Astrocyte (in vitro differentiated cells and primary cell): Measurements from ENCODE around the gene CDC25B. TPM values are rescaled to one million over a fixed set of nuclear protein-coding genes. Genes with fewer than 3 reads are reported as not detected.

Experiments
- DNase-seq: peaks from one replicate; pipeline ENCODE4 v3.0.0-alpha.2; 2010; ENCODE audit warnings: low read depth
- FAIRE-seq: peaks from 2 replicates; lab custom pipeline; 2011; peaks lifted over from hg19 to GRCh38; lab: Jason Lieb, UNC
- H2AFZ ChIP-seq: 2 replicates; pipeline ENCODE4 v1.6.0; 2012; ENCODE audit warnings: low read depth, low read length, inconsistent platforms
- H3K27ac ChIP-seq: 2 replicates; pipeline ENCODE4 v1.5.1; 2011; ENCODE audit warnings: low read depth, low read length, inconsistent platforms
- H3K27me3 ChIP-seq: 2 replicates; pipeline ENCODE4 v1.6.0; 2011; ENCODE audit warnings: low read length, inconsistent platforms; ENCODE audit not compliant: insufficient read depth
- H3K36me3 ChIP-seq: 2 replicates; pipeline ENCODE4 v1.5.1; 2011; ENCODE audit warnings: low read length, inconsistent platforms; ENCODE audit not compliant: insufficient read depth
- H3K4me1 ChIP-seq: 2 replicates; pipeline ENCODE4 v1.5.1; 2011; ENCODE audit warnings: low read length, inconsistent platforms; ENCODE audit not compliant: insufficient read depth
- H3K4me2 ChIP-seq: 2 replicates; pipeline ENCODE4 v1.6.0; 2012; ENCODE audit warnings: low read length, inconsistent platforms
- H3K4me3 ChIP-seq: 2 replicates; pipeline ENCODE4 v1.5.1; 2011; ENCODE audit warnings: low read depth, mild to moderate bottlenecking, low read length, inconsistent platforms; ENCODE audit not compliant: insufficient read depth
- H3K79me2 ChIP-seq: 2 replicates; pipeline ENCODE4 v1.6.0; 2012; ENCODE audit warnings: mild to moderate bottlenecking, low read length, inconsistent platforms; ENCODE audit not compliant: insufficient read depth
- H3K9ac ChIP-seq: 2 replicates; pipeline ENCODE4 v1.6.0; 2012; ENCODE audit warnings: mild to moderate bottlenecking, low read length, inconsistent platforms
- H3K9me3 ChIP-seq: 2 replicates; pipeline ENCODE4 v1.5.1; 2012; ENCODE audit warnings: low read depth, mild to moderate bottlenecking, low read length, inconsistent platforms; ENCODE audit not compliant: insufficient read depth
- H4K20me1 ChIP-seq: 2 replicates; pipeline ENCODE4 v1.6.0; 2012; ENCODE audit warnings: low read length, inconsistent platforms; ENCODE audit not compliant: insufficient read depth
- H3K27ac Mint-ChIP-seq: one replicate; pipeline ENCODE4 v1.8.0; 2021; ENCODE audit warnings: mild to moderate bottlenecking, mixed read lengths; ENCODE audit not compliant: unreplicated experiment
- H3K27me3 Mint-ChIP-seq: one replicate; pipeline ENCODE4 v1.8.0; 2021; ENCODE audit warnings: low read depth, mixed read lengths; ENCODE audit not compliant: unreplicated experiment
- H3K36me3 Mint-ChIP-seq: one replicate; pipeline ENCODE4 v1.8.0; 2021; ENCODE audit warnings: low read depth, mixed read lengths; ENCODE audit not compliant: unreplicated experiment
- H3K4me1 Mint-ChIP-seq: one replicate; pipeline ENCODE4 v1.8.0; 2021; ENCODE audit warnings: low read depth, mixed read lengths; ENCODE audit not compliant: unreplicated experiment
- H3K4me3 Mint-ChIP-seq: one replicate; pipeline ENCODE4 v1.8.0; 2021; ENCODE audit warnings: mild to moderate bottlenecking, moderate library complexity, mixed read lengths; ENCODE audit not compliant: unreplicated experiment
- H3K9me3 Mint-ChIP-seq: one replicate; pipeline ENCODE4 v1.8.0; 2021; ENCODE audit warnings: mild to moderate bottlenecking, mixed read lengths; ENCODE audit not compliant: unreplicated experiment
- EZH2 ChIP-seq: IDR thresholded peaks from 2 replicates; pipeline ENCODE4 v1.6.1; 2012; ENCODE audit warnings: mild to moderate bottlenecking, low read length, inconsistent platforms; ENCODE audit not compliant: insufficient read depth
- total RNA-seq: library from RNA; stranded (reverse); gene quantifications from 2 replicates; pipeline ENCODE4 v1.2.1, GENCODE V29; 2021
- TF ChIP-seq, protein P1 (sequence below): IDR thresholded peaks from 2 replicates; pipeline ENCODE4 v1.5.1; 2011; ENCODE audit warnings: low read depth, mild to moderate bottlenecking, inconsistent platforms, low read length, moderate library complexity; ENCODE audit not compliant: insufficient read depth

The CDC25B gene
- total RNA-seq, 1 donor from 2014 or later: 8.5 TPM

- H4K20me1 ChIP-seq: no peaks in the 10 kb centered on the region
- no peak for TF ChIP-seq EZH2
- TF ChIP-seq, protein P1, sequence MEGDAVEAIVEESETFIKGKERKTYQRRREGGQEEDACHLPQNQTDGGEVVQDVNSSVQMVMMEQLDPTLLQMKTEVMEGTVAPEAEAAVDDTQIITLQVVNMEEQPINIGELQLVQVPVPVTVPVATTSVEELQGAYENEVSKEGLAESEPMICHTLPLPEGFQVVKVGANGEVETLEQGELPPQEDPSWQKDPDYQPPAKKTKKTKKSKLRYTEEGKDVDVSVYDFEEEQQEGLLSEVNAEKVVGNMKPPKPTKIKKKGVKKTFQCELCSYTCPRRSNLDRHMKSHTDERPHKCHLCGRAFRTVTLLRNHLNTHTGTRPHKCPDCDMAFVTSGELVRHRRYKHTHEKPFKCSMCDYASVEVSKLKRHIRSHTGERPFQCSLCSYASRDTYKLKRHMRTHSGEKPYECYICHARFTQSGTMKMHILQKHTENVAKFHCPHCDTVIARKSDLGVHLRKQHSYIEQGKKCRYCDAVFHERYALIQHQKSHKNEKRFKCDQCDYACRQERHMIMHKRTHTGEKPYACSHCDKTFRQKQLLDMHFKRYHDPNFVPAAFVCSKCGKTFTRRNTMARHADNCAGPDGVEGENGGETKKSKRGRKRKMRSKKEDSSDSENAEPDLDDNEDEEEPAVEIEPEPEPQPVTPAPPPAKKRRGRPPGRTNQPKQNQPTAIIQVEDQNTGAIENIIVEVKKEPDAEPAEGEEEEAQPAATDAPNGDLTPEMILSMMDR: peak; percentile 67
- H3K9me3 ChIP-seq: no peaks in the 10 kb centered on the region
- H3K9ac ChIP-seq: peak within 1 kb of the TSS; percentile 99
- peaks cover 15% of the 10 kb centered on the region for H3K4me1 ChIP-seq
- Mint-ChIP-seq H3K4me3 (peak within 1 kb of the TSS; percentile 92), H3K27ac (peak within 1 kb of the TSS; percentile 81), H3K4me1 (peaks cover 7% of the 10 kb centered on the region), H3K9me3 (no peaks in the 10 kb centered on the region), H3K27me3 (peaks cover 9% of the 10 kb centered on the region), H3K36me3 (peaks cover 2% of the 10 kb centered on the region)
- H3K4me3 ChIP-seq: peak within 1 kb of the TSS; percentile 94
- H3K27ac ChIP-seq: peak within 1 kb of the TSS; percentile 100
- H3K79me2 ChIP-seq: peaks cover 15% of the 10 kb centered on the region
- FAIRE-seq (no peak), DNase-seq (peak; percentile 92)
- H3K27me3 ChIP-seq: no peaks in the 10 kb centered on the region
- peak within 1 kb of the TSS; percentile 97 for H3K4me2 ChIP-seq
- H3K36me3 ChIP-seq: peaks cover 11% of the 10 kb centered on the region
- H2AFZ ChIP-seq: peak within 1 kb of the TSS; percentile 98
These were observed 24.2 kb downstream of the CDC25B start, which contains the start of gene AP5S1 for GRCh38 chr20:3820048-3820900. Gene AP5S1 (plus strand): TSS chr20:3820547. CDS start chr20:3822118, 1,571 bp downstream.

DNA sequence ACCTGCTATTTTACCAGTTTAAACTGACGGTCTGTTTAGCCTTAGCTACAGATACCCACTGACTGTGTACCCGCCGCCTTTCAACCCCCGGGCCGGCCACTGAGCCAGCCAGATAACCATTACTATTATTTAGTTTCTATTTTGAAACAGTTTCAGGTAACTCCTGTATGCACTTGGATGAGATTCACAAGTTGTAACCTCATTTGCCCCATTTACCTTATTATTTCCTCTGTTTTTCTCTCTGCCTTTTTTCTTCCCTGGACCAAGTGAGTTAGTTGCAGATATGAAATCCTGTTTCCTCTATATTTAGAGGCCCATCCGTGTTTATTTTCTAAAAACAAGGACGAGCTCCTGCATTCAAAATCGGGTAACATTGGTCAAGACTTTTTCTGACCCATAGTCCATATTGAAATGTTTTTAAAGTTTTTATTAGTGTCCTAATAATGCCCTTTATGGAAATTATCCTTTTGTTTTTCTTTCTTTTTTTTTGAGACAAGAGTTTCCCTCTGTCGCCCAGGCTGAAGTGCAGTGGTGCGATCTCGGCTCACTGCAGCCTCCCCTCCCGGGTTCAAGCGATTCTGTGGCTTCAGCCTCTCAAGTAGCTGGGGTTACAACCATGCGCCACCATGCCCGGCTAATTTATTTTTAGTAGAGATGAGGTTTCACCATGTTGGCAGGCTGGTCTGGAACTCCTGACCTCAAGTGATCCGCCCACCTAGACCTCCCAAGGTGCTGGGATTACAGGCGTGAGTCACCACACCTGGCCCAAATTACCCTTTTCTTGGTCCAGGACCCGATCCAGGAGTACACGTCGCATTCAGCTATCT, 25.0 kb downstream of the CDC25B start:
- H3K27ac ChIP-seq: peak overlapping the region; percentile 100
- TF ChIP-seq EZH2: no peak
- TF ChIP-seq, protein P1: no peak

More for the DNA sequence above, 25.0 kb downstream of the CDC25B start:
- H3K4me3 Mint-ChIP-seq: peak overlapping the region; percentile 92
- H3K27ac Mint-ChIP-seq: peak overlapping the region; percentile 81
- H3K4me3 ChIP-seq: peak overlapping the region; percentile 94
- H3K4me1 Mint-ChIP-seq: peaks cover 7% of the 10 kb centered on the region
- peaks cover 11% of the 10 kb centered on the region for H3K36me3 ChIP-seq
- DNase-seq (no peak), FAIRE-seq (no peak)
- H3K27me3 Mint-ChIP-seq: peaks cover 5% of the 10 kb centered on the region
- no peaks in the 10 kb centered on the region for H4K20me1 ChIP-seq
- H3K9me3 ChIP-seq: no peaks in the 10 kb centered on the region
- no peaks in the 10 kb centered on the region for H3K27me3 ChIP-seq
- no peaks in the 10 kb centered on the region for H3K9me3 Mint-ChIP-seq
- H2AFZ ChIP-seq: peak overlapping the region; percentile 98
- H3K79me2 ChIP-seq: peaks cover 15% of the 10 kb centered on the region
- H3K9ac ChIP-seq: peak overlapping the region; percentile 99
- H3K4me2 ChIP-seq: peak overlapping the region; percentile 97
- peaks cover 2% of the 10 kb centered on the region for H3K36me3 Mint-ChIP-seq
- peaks cover 15% of the 10 kb centered on the region for H3K4me1 ChIP-seq
